ENCODE measurements around the gene USH1C. TPM values are rescaled to one million over a fixed set of nuclear protein-coding genes. Genes with fewer than 3 reads are reported as not detected.

The USH1C gene
- total and polyA plus RNA-seq, 2 experiments from 2014 or later: 0.54 TPM; not detected in 1

DNA sequence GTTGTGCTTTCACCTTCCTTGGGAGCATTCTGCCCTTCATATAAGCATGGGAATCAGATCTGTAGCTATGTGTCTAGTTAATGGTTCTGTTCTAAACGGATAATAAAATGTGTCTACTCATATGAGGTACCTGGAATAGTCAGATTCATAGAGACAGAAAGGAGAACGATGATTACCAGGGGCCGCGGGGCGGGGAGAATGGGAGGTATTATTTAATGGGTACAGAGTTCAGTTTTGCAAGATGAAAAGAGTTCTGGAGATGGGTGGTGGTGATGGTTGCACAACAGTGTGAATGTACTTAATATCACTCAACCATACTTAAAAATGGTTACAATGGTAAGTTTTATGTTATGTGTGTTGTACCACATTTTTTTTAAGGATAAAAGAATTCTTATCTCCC, 57.6 kb downstream of the USH1C start:
- Histone ChIP-seq H3K27ac (no peak overlapping the region), H3K4me1 (ENCODE audit: low read depth) (no peaks in the 10 kb centered on the region), H3K36me3 (no peaks in the 10 kb centered on the region), H3K4me3 (no peak overlapping the region), H3K27me3 (no peaks in the 10 kb centered on the region), H3K9me3 (ENCODE audit: low read depth) (no peaks in the 10 kb centered on the region)
- no peak for TF ChIP-seq CTCF (IDR thresholded peaks at IDR 0.05; ENCODE audit: low read depth, low read length)
- no peak for DNase-seq (ENCODE audit: low read depth in 1 of 2, low spot score in 1 of 2)

DNA sequence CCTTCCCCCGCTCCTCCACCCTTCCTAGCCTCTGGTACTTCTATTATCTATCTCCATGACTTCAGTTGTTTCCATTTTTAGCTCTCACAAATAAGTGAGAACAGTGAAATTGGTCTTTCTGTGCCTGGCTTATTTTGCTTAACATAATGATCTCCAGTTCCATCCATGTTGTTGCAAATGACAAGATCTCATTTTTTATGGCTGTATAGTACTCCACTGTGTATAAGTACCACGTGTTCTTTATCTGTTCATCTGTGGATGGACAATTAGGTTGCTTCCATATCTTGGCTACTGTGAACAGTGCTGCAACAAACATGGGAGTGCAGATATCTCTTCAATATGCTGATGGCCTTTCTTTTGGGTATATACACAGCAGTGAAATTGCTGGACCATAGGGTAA, 60.7 kb downstream of the USH1C start:
- Histone ChIP-seq H3K27me3 (peaks cover 7% of the 10 kb centered on the region), H3K4me1 (ENCODE audit: low read depth) (no peaks in the 10 kb centered on the region), H3K4me3 (no peak overlapping the region), H3K36me3 (no peaks in the 10 kb centered on the region), H3K27ac (no peak overlapping the region), H3K9me3 (ENCODE audit: low read depth) (no peaks in the 10 kb centered on the region)
- TF ChIP-seq CTCF (IDR thresholded peaks at IDR 0.05; ENCODE audit: low read depth, low read length): no peak
- DNase-seq (ENCODE audit: low read depth in 1 of 2, low spot score in 1 of 2): no peak

GRCh38 chr11:17481905-17482304, 62.3 kb downstream of the USH1C start:
- no peak for TF ChIP-seq CTCF (IDR thresholded peaks at IDR 0.05; ENCODE audit: low read depth, low read length)
- Histone ChIP-seq H3K27me3 (peaks cover 22% of the 10 kb centered on the region), H3K4me1 (ENCODE audit: low read depth) (no peaks in the 10 kb centered on the region), H3K4me3 (no peak overlapping the region), H3K9me3 (ENCODE audit: low read depth) (no peaks in the 10 kb centered on the region), H3K27ac (no peak overlapping the region), H3K36me3 (no peaks in the 10 kb centered on the region)
- no peak for DNase-seq (ENCODE audit: low read depth in 1 of 2, low spot score in 1 of 2)

GRCh38 chr11:17479284-17480214, 64.7 kb downstream of the USH1C start:
- no peaks in the 10 kb centered on the region for H3K4me1 ChIP-seq (ENCODE audit: low read depth)
- H3K9me3 ChIP-seq (ENCODE audit: low read depth): no peaks in the 10 kb centered on the region
- H3K36me3 ChIP-seq: no peaks in the 10 kb centered on the region
- H3K4me3 ChIP-seq: no peak overlapping the region
- no peak overlapping the region for H3K27ac ChIP-seq
- DNase-seq (ENCODE audit: low read depth in 1 of 2, low spot score in 1 of 2): peak; percentile 40 to 76
- peaks cover 45% of the 10 kb centered on the region for H3K27me3 ChIP-seq
- no peak for TF ChIP-seq CTCF (IDR thresholded peaks at IDR 0.05; ENCODE audit: low read depth, low read length)

DNA sequence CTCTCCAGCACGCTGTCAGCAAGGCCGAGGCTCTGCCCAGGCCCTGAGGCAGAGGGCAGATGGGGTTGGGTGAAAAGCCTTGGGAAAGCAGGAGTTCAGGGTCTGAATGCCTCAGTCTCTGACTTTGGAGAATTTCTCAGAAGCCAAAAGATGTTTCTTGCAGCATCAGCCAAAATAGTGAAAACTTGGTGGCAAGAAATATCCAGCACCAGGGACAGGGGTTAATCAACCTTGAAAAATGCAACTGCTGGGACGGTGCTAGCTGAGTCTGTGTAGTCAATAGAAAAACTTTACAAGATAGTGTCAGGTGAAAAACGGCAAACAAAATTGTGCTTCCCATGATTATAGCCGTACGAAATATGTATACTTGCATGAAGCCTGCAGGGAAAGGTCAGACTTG, 66.1 kb downstream of the USH1C start:
- Histone ChIP-seq H3K27ac (no peak overlapping the region), H3K27me3 (peaks cover 57% of the 10 kb centered on the region), H3K4me1 (ENCODE audit: low read depth) (no peaks in the 10 kb centered on the region), H3K36me3 (no peaks in the 10 kb centered on the region), H3K4me3 (no peak overlapping the region), H3K9me3 (ENCODE audit: low read depth) (no peaks in the 10 kb centered on the region)
- TF ChIP-seq CTCF (IDR thresholded peaks at IDR 0.05; ENCODE audit: low read depth, low read length): no peak
- DNase-seq (ENCODE audit: low read depth in 1 of 2, low spot score in 1 of 2): peak in 1 of 2 donors; percentile 34

All from cardiac muscle cell (in vitro differentiated cells and primary cell).